Naive thymus-derived CD8-positive, alpha-beta T cell (primary cell): ENCODE measurements around the gene RNF130. TPM values are rescaled to one million over a fixed set of nuclear protein-coding genes. Genes with fewer than 3 reads are reported as not detected.
A peak's percentile ranks its signal among the peaks of the same experiment; 100 is the strongest.
"Not testable (repeated sequence)": the region's sequence is repeated elsewhere in the genome, so short reads cannot be mapped to it uniquely, and the experiment has no call there.

Experiments
- ATAC-seq, 2 donors: fragments of 150-1000 bp; cut with Tn5 transposase in 1 of 2; sonication (Bioruptor Pico), chemical (Tn5 transposase) in 1 of 2; 1 replicate in 1 of 2; 2 replicates in 1 of 2; pipeline ENCODE4 v1.10.0; 2021; ENCODE audit warnings: mild to moderate bottlenecking in 2 of 2, moderate library complexity in 2 of 2
- POLR2A ChIA-PET: fragments of 350-600 bp; sonication (Branson Sonifier 250); formaldehyde crosslinking; loops from one replicate; lab custom pipeline; 2021; ENCODE audit warnings: antibody characterized with exemption; lab: Charles Lee
- DNase-seq, 10 donors: peaks; one replicate each; pipeline versions ENCODE4 v3.0.0 to v3.0.0-alpha.2; 2020 to 2022
- H3K27ac Mint-ChIP-seq, 10 donors: one replicate each; pipeline ENCODE4 v1.8.0; 2020 to 2022; ENCODE audit warnings: mild to moderate bottlenecking in 10 of 10, mixed read lengths in 10 of 10, moderate library complexity in 4 of 10, inconsistent platforms in 1 of 10
- H3K27me3 Mint-ChIP-seq, 5 donors: one replicate each; pipeline ENCODE4 v1.8.0; 2021 to 2022; ENCODE audit warnings: mixed read lengths in 5 of 5
- H3K36me3 Mint-ChIP-seq, 3 donors: one replicate each; pipeline ENCODE4 v1.8.0; 2020 to 2022; ENCODE audit warnings: mixed read lengths in 3 of 3, mild to moderate bottlenecking in 2 of 3, inconsistent platforms in 1 of 3
- H3K4me1 Mint-ChIP-seq, 4 donors: one replicate each; pipeline ENCODE4 v1.8.0; 2021 to 2022; ENCODE audit warnings: mixed read lengths in 4 of 4
- H3K4me3 Mint-ChIP-seq, 10 donors: one replicate each; pipeline ENCODE4 v1.8.0; 2020 to 2022; ENCODE audit warnings: mild to moderate bottlenecking in 10 of 10, mixed read lengths in 10 of 10, moderate library complexity in 6 of 10, inconsistent platforms in 1 of 10
- H3K9me3 Mint-ChIP-seq, 9 donors: one replicate each; pipeline ENCODE4 v1.8.0; 2020 to 2022; ENCODE audit warnings: mixed read lengths in 9 of 9, mild to moderate bottlenecking in 3 of 9, inconsistent platforms in 1 of 9, moderate library complexity in 1 of 9
- polyA plus RNA-seq, 3 donors: library from polyadenylated mRNA; unstranded; fragments of 300-500 nt; fragmentation: Illumina TruSeq; gene quantifications; one replicate each; pipeline ENCODE4 v1.2.3, GENCODE V29; 2021
- total RNA-seq, 8 experiments: library from RNA in 2 of 8; stranded (reverse) in 2 of 8; gene quantifications; one replicate each; pipeline ENCODE4 v1.2.3 and lab custom pipeline; 2021 to 2026

Gene RNF130
- total and polyA plus RNA-seq, 5 experiments from 2014 or later, result 17.8 to 24.2 (median 22.6) TPM

GRCh38 chr5:180015523-180015922, 56.0 kb downstream of the RNF130 start:
- H3K4me1 Mint-ChIP-seq, H3K4me3 Mint-ChIP-seq, DNase-seq, ATAC-seq, H3K27me3 Mint-ChIP-seq, H3K27ac Mint-ChIP-seq, POLR2A ChIA-PET: not testable (repeated sequence)
- Mint-ChIP-seq H3K9me3 (peaks cover 0 to 10% (median 0%) of the 10 kb centered on the region in 9 donors), H3K36me3 (peaks cover 14 to 40% (median 24%) of the 10 kb centered on the region in 3 donors)

- ATAC-seq (no peak), DNase-seq (no peak)
- Mint-ChIP-seq H3K4me1 (peaks cover 0 to 5% (median under 1%) of the 10 kb centered on the region in 4 donors), H3K36me3 (peaks cover 7 to 39% (median 16%) of the 10 kb centered on the region in 3 donors), H3K9me3 (no peaks in the 10 kb centered on the region), H3K27ac (no peak overlapping the region), H3K27me3 (no peaks in the 10 kb centered on the region), H3K4me3 (no peak overlapping the region)
- POLR2A ChIA-PET, result interaction anchor here (0.6 kb wide), 1 partner anchor 65 kb away, joined by 3 read pairs; no protein-coding TSS in a partner anchor
Measured at GRCh38 chr5:180013678-180014077, 57.9 kb downstream of the RNF130 start.

- DNase-seq, result no peak
- Mint-ChIP-seq H3K9me3 (no peaks in the 10 kb centered on the region), H3K36me3 (peaks cover 7 to 32% (median 14%) of the 10 kb centered on the region in 3 donors), H3K27ac (peak overlapping the region in 1 of 10 donors; percentile 44), H3K4me3 (no peak overlapping the region), H3K27me3 (no peaks in the 10 kb centered on the region), H3K4me1 (peaks cover 0 to 11% (median 6%) of the 10 kb centered on the region in 4 donors)
- POLR2A ChIA-PET, result no interaction called here
- no peak for ATAC-seq
Measured at GRCh38 chr5:180012316-180012715, 59.2 kb downstream of the RNF130 start.

GRCh38 chr5:180010636-180011035, 60.9 kb downstream of the RNF130 start:
- POLR2A ChIA-PET, result no interaction called here

GRCh38 chr5:180009581-180009980, 62.0 kb downstream of the RNF130 start:
- Mint-ChIP-seq H3K27ac (no peak overlapping the region), H3K4me3 (no peak overlapping the region), H3K9me3 (no peaks in the 10 kb centered on the region), H3K27me3 (no peaks in the 10 kb centered on the region), H3K36me3 (peaks cover 7 to 27% (median 12%) of the 10 kb centered on the region in 3 donors), H3K4me1 (peaks cover 0 to 23% (median 11%) of the 10 kb centered on the region in 4 donors)
- DNase-seq (no peak), ATAC-seq (no peak)
- POLR2A ChIA-PET, result no interaction called here

More at GRCh38 chr5:180010636-180011035, 60.9 kb downstream of the RNF130 start:
- no peak for ATAC-seq
- Mint-ChIP-seq H3K27me3 (no peaks in the 10 kb centered on the region), H3K27ac (peak overlapping the region in 1 of 10 donors; percentile 6), H3K36me3 (peaks cover 7 to 27% (median 12%) of the 10 kb centered on the region in 3 donors), H3K4me3 (no peak overlapping the region), H3K9me3 (no peaks in the 10 kb centered on the region), H3K4me1 (peaks cover 0 to 23% (median 9%) of the 10 kb centered on the region in 4 donors)
- no peak for DNase-seq

- ATAC-seq (no peak), DNase-seq (no peak)
- Mint-ChIP-seq H3K27me3 (no peaks in the 10 kb centered on the region), H3K4me1 (peaks cover 0 to 23% (median 11%) of the 10 kb centered on the region in 4 donors), H3K27ac (peak overlapping the region in 1 of 10 donors; percentile 17), H3K36me3 (peaks cover 7 to 31% (median 14%) of the 10 kb centered on the region in 3 donors), H3K9me3 (no peaks in the 10 kb centered on the region), H3K4me3 (no peak overlapping the region)
- POLR2A ChIA-PET, result no interaction called here
Measured at GRCh38 chr5:180008433-180008832, 63.1 kb downstream of the RNF130 start.

- Mint-ChIP-seq H3K27me3 (no peaks in the 10 kb centered on the region), H3K4me1 (peaks cover 0 to 23% (median 11%) of the 10 kb centered on the region in 4 donors), H3K27ac (no peak overlapping the region), H3K9me3 (no peaks in the 10 kb centered on the region), H3K36me3 (peaks cover 7 to 28% (median 15%) of the 10 kb centered on the region in 3 donors), H3K4me3 (no peak overlapping the region)
- POLR2A ChIA-PET, result no interaction called here
- ATAC-seq, result no peak
- no peak for DNase-seq
Measured at GRCh38 chr5:180007582-180007981, 64.0 kb downstream of the RNF130 start.

GRCh38 chr5:180006141-180006540, 65.4 kb downstream of the RNF130 start:
- ATAC-seq (no peak), DNase-seq (no peak)
- Mint-ChIP-seq H3K4me3 (no peak overlapping the region), H3K36me3 (peaks cover 7 to 25% (median 18%) of the 10 kb centered on the region in 3 donors), H3K27me3 (no peaks in the 10 kb centered on the region), H3K27ac (peak overlapping the region in 1 of 10 donors; percentile 51), H3K9me3 (no peaks in the 10 kb centered on the region), H3K4me1 (peaks cover 0 to 23% (median 11%) of the 10 kb centered on the region in 4 donors)
- POLR2A ChIA-PET, result no interaction called here

GRCh38 chr5:180003127-180003526, 68.4 kb downstream of the RNF130 start:
- DNase-seq (no peak), ATAC-seq (no peak)
- POLR2A ChIA-PET, result no interaction called here
- no peaks in the 10 kb centered on the region for H3K27me3 Mint-ChIP-seq
- peak overlapping the region in 1 of 10 donors; percentile 55 for H3K27ac Mint-ChIP-seq
- H3K4me3 Mint-ChIP-seq, result no peak overlapping the region
- H3K9me3 Mint-ChIP-seq, result no peaks in the 10 kb centered on the region
- H3K4me1 Mint-ChIP-seq, result peaks cover 0 to 19% (median 7%) of the 10 kb centered on the region in 4 donors
- peaks cover 10 to 15% (median 10%) of the 10 kb centered on the region in 3 donors for H3K36me3 Mint-ChIP-seq

GRCh38 chr5:180001742-180002141, 69.8 kb downstream of the RNF130 start:
- ATAC-seq (no peak), DNase-seq (no peak)
- Mint-ChIP-seq H3K4me3 (no peak overlapping the region), H3K9me3 (peaks cover 0 to under 1% (median 0%) of the 10 kb centered on the region in 9 donors), H3K27me3 (no peaks in the 10 kb centered on the region), H3K27ac (no peak overlapping the region), H3K36me3 (peaks cover 10 to 17% (median 10%) of the 10 kb centered on the region in 3 donors), H3K4me1 (peaks cover 0 to 6% (median 2%) of the 10 kb centered on the region in 4 donors)
- POLR2A ChIA-PET, result no interaction called here

GRCh38 chr5:180001136-180001535, 70.4 kb downstream of the RNF130 start:
- H3K4me1 Mint-ChIP-seq, result peaks cover 0 to 3% (median under 1%) of the 10 kb centered on the region in 4 donors
- H3K4me3 Mint-ChIP-seq, result no peak overlapping the region
- DNase-seq (no peak), ATAC-seq (no peak)
- H3K9me3 Mint-ChIP-seq, result peaks cover 0 to 5% (median 0%) of the 10 kb centered on the region in 9 donors
- no peaks in the 10 kb centered on the region for H3K27me3 Mint-ChIP-seq
- POLR2A ChIA-PET, result no interaction called here
- peaks cover 10 to 17% (median 10%) of the 10 kb centered on the region in 3 donors for H3K36me3 Mint-ChIP-seq
- no peak overlapping the region for H3K27ac Mint-ChIP-seq

- Mint-ChIP-seq H3K27ac (no peak overlapping the region), H3K4me3 (no peak overlapping the region)
Measured at GRCh38 chr5:179998485-179998884, 73.1 kb downstream of the RNF130 start.

GRCh38 chr5:179994583-179995323, 76.8 kb downstream of the RNF130 start:
- ATAC-seq (no peak), DNase-seq (no peak)
- Mint-ChIP-seq H3K27me3 (no peaks in the 10 kb centered on the region), H3K4me1 (no peaks in the 10 kb centered on the region), H3K27ac (no peak overlapping the region), H3K36me3 (peaks cover 0 to 9% (median 3%) of the 10 kb centered on the region in 3 donors), H3K9me3 (peaks cover 0 to 16% (median 0%) of the 10 kb centered on the region in 9 donors), H3K4me3 (no peak overlapping the region)
- POLR2A ChIA-PET, result no interaction called here

More at GRCh38 chr5:179998485-179998884, 73.1 kb downstream of the RNF130 start:
- DNase-seq (no peak), ATAC-seq (no peak)
- Mint-ChIP-seq H3K27me3 (no peaks in the 10 kb centered on the region), H3K4me1 (no peaks in the 10 kb centered on the region), H3K36me3 (peaks cover 7 to 22% (median 10%) of the 10 kb centered on the region in 3 donors), H3K9me3 (peaks cover 0 to 13% (median 0%) of the 10 kb centered on the region in 9 donors)
- POLR2A ChIA-PET, result no interaction called here
